Stimulated activated CD8-positive, alpha-beta memory T cell treated with anti-CD3 and anti-CD28 coated beads, Interleukin-15, amount 100 ng/mL, for 4 hours (primary cell): ENCODE results near the gene PGBD5.

ENCODE experiments used
- DNase-seq, 2 donors: peaks; one replicate each; pipeline ENCODE4 v3.0.0-alpha.2; 2020; ENCODE audit warnings: low read depth in 2 of 2

The PGBD5 gene

GRCh38 chr1:230376296-230376695, 49.8 kb downstream of the PGBD5 start:
- no peak for DNase-seq

- no peak for DNase-seq
These were observed 50.4 kb downstream of the PGBD5 start for GRCh38 chr1:230375780-230376179.

- DNase-seq, result no peak
These were observed 51.0 kb downstream of the PGBD5 start for GRCh38 chr1:230375147-230375546.

GRCh38 chr1:230371923-230372703, 54.0 kb downstream of the PGBD5 start:
- no peak for DNase-seq

- DNase-seq, result no peak
These were observed 56.0 kb downstream of the PGBD5 start for GRCh38 chr1:230370109-230370508.

GRCh38 chr1:230368871-230369270, 57.3 kb downstream of the PGBD5 start:
- no peak for DNase-seq

GRCh38 chr1:230368363-230368762, 57.8 kb downstream of the PGBD5 start:
- no peak for DNase-seq

GRCh38 chr1:230366504-230366915, 59.6 kb downstream of the PGBD5 start:
- DNase-seq, result no peak

GRCh38 chr1:230365723-230366307, 60.3 kb downstream of the PGBD5 start:
- no peak for DNase-seq

- no peak for DNase-seq
These were observed 63.2 kb downstream of the PGBD5 start for GRCh38 chr1:230362949-230363348.

GRCh38 chr1:230361941-230362340, 64.2 kb downstream of the PGBD5 start:
- no peak for DNase-seq

GRCh38 chr1:230359992-230360668, 66.0 kb downstream of the PGBD5 start:
- DNase-seq, result no peak

- DNase-seq, result no peak
These were observed 69.0 kb downstream of the PGBD5 start for GRCh38 chr1:230356869-230357794.

GRCh38 chr1:230356190-230356589, 69.9 kb downstream of the PGBD5 start:
- DNase-seq, result no peak

- no peak for DNase-seq
These were observed 70.5 kb downstream of the PGBD5 start for GRCh38 chr1:230355594-230355993.

GRCh38 chr1:230355128-230355527, 71.0 kb downstream of the PGBD5 start:
- DNase-seq, result no peak

GRCh38 chr1:230354005-230354404, 72.1 kb downstream of the PGBD5 start:
- DNase-seq, result no peak

- no peak for DNase-seq
These were observed 73.6 kb downstream of the PGBD5 start for GRCh38 chr1:230352537-230352936.

GRCh38 chr1:230351983-230352382, 74.1 kb downstream of the PGBD5 start:
- DNase-seq, result no peak

- DNase-seq, result no peak
These were observed 74.6 kb downstream of the PGBD5 start for GRCh38 chr1:230351514-230351913.

GRCh38 chr1:230350208-230350921, 75.8 kb downstream of the PGBD5 start:
- DNase-seq, result no peak
